SH-SY5Y (cell line): Measurements from ENCODE around the gene CIZ1.

ENCODE experiments used
- GATA2 ChIP-seq: IDR thresholded peaks from 2 replicates; pipeline ENCODE4 v1.6.1; 2011; ENCODE audit warnings: mild to moderate bottlenecking, low read depth, low read length
- GATA3 ChIP-seq: IDR thresholded peaks from 2 replicates; pipeline ENCODE4 v1.6.1; 2011; ENCODE audit warnings: low read depth, mild to moderate bottlenecking, low read length, moderate library complexity

CIZ1 gene

GRCh38 chr9:128150594-128151308 lies 40.6 kb downstream of the CIZ1 start:
- no peak for TF ChIP-seq GATA2
- no peak for TF ChIP-seq GATA3

- TF ChIP-seq GATA3: no peak
- no peak for TF ChIP-seq GATA2
Measured at GRCh38 chr9:128149951-128150593, 41.3 kb downstream of the CIZ1 start.

GRCh38 chr9:128149001-128149701 lies 42.2 kb downstream of the CIZ1 start, which contains the start of gene LCN2:
TSS of gene LCN2 (plus strand) at chr9:128149453. CDS start at chr9:128149526, 73 bp downstream.
- TF ChIP-seq GATA2 (no peak), GATA3 (no peak)

- TF ChIP-seq GATA2 (no peak), GATA3 (no peak)
Measured at GRCh38 chr9:128148509-128149000, 42.8 kb downstream of the CIZ1 start.

GRCh38 chr9:128146591-128147120 lies 44.7 kb downstream of the CIZ1 start:
- no peak for TF ChIP-seq GATA2
- TF ChIP-seq GATA3: no peak

GRCh38 chr9:128145951-128146351 lies 45.4 kb downstream of the CIZ1 start:
- TF ChIP-seq GATA3: no peak
- no peak for TF ChIP-seq GATA2

- TF ChIP-seq GATA2: no peak
- TF ChIP-seq GATA3: no peak
Measured at GRCh38 chr9:128145536-128145935, 45.8 kb downstream of the CIZ1 start.

- no peak for TF ChIP-seq GATA2
Measured at GRCh38 chr9:128144239-128145181, 46.9 kb downstream of the CIZ1 start.

GRCh38 chr9:128143525-128144238 lies 47.7 kb downstream of the CIZ1 start:
- TF ChIP-seq GATA2 (no peak), GATA3 (no peak)

- TF ChIP-seq GATA3: no peak
- TF ChIP-seq GATA2: no peak
Measured at GRCh38 chr9:128142596-128142995, 48.8 kb downstream of the CIZ1 start.

GRCh38 chr9:128142061-128142460 lies 49.3 kb downstream of the CIZ1 start:
- no peak for TF ChIP-seq GATA2
- no peak for TF ChIP-seq GATA3

GRCh38 chr9:128141604-128142003 lies 49.8 kb downstream of the CIZ1 start:
- no peak for TF ChIP-seq GATA2

GRCh38 chr9:128139621-128140020 lies 51.8 kb downstream of the CIZ1 start:
- TF ChIP-seq GATA3 (no peak), GATA2 (no peak)
